Hindlimb muscle (tissue), 1 donor: ENCODE results near the gene KDM4C. TPM values are rescaled to one million over a fixed set of nuclear protein-coding genes. Genes with fewer than 3 reads are reported as not detected.

ENCODE experiments used
- DNase-seq: peaks from one replicate; pipeline ENCODE4 v3.0.0-alpha.2; 2013
- polyA plus RNA-seq: library from polyadenylated mRNA; unstranded; fragments of 120-200 nt; gene quantifications from one replicate; pipeline ENCODE4 v1.2.1, GENCODE V29; 2013; ENCODE audit not compliant: insufficient read length

The KDM4C gene
- polyA plus RNA-seq, 1 donor, result 14.2 TPM

GRCh38 chr9:7104625-7105024 is 346.9 kb downstream of the KDM4C start:
- no peak for DNase-seq

- DNase-seq, result no peak
Observed at GRCh38 chr9:7105095-7105494, 347.3 kb downstream of the KDM4C start.

GRCh38 chr9:7108936-7109335 is 351.2 kb downstream of the KDM4C start:
- no peak for DNase-seq

- no peak for DNase-seq
Observed at GRCh38 chr9:7111413-7111812, 353.6 kb downstream of the KDM4C start.

GRCh38 chr9:7115606-7116005 is 357.8 kb downstream of the KDM4C start:
- DNase-seq, result no peak

- no peak for DNase-seq
Observed at GRCh38 chr9:7117676-7118561, 360.1 kb downstream of the KDM4C start.

- no peak for DNase-seq
Observed at GRCh38 chr9:7118633-7119032, 360.9 kb downstream of the KDM4C start.

GRCh38 chr9:7119612-7120011 is 361.8 kb downstream of the KDM4C start:
- DNase-seq, result no peak

GRCh38 chr9:7121055-7121454 is 363.3 kb downstream of the KDM4C start:
- no peak for DNase-seq

GRCh38 chr9:7121664-7122063 is 363.9 kb downstream of the KDM4C start:
- no peak for DNase-seq

GRCh38 chr9:7123743-7124142 is 366.0 kb downstream of the KDM4C start:
- no peak for DNase-seq

GRCh38 chr9:7125231-7125630 is 367.5 kb downstream of the KDM4C start:
- DNase-seq, result no peak

GRCh38 chr9:7129391-7129790 is 371.6 kb downstream of the KDM4C start:
- no peak for DNase-seq

GRCh38 chr9:7130266-7130820 is 372.6 kb downstream of the KDM4C start:
- DNase-seq, result no peak

- DNase-seq, result no peak
Observed at GRCh38 chr9:7132605-7133004, 374.8 kb downstream of the KDM4C start.

- no peak for DNase-seq
Observed at GRCh38 chr9:7135735-7136134, 378.0 kb downstream of the KDM4C start.

GRCh38 chr9:7137040-7137439 is 379.3 kb downstream of the KDM4C start:
- DNase-seq, result no peak

- DNase-seq, result no peak
Observed at GRCh38 chr9:7137571-7137970, 379.8 kb downstream of the KDM4C start.

- no peak for DNase-seq
Observed at GRCh38 chr9:7139886-7140285, 382.1 kb downstream of the KDM4C start.

- DNase-seq, result no peak
Observed at GRCh38 chr9:7140401-7140800, 382.6 kb downstream of the KDM4C start.

- no peak for DNase-seq
Observed at GRCh38 chr9:7143645-7144200, 385.9 kb downstream of the KDM4C start.

GRCh38 chr9:7144265-7145046 is 386.7 kb downstream of the KDM4C start:
- DNase-seq, result no peak
